Activated T-cell treated with anti-CD3 and anti-CD28 coated beads for 24 hours (primary cell): ENCODE data around the gene VWA5B2.
A peak's percentile ranks its signal among the peaks of the same experiment; 100 is the strongest.
"Not testable (repeated sequence)": the region's sequence is repeated elsewhere in the genome, so short reads cannot be mapped to it uniquely, and the experiment has no call there.

Experiments
- DNase-seq: peaks from one replicate; pipeline ENCODE4 v3.0.0-alpha.2; 2020; ENCODE audit warnings: low read depth

VWA5B2 gene

DNA sequence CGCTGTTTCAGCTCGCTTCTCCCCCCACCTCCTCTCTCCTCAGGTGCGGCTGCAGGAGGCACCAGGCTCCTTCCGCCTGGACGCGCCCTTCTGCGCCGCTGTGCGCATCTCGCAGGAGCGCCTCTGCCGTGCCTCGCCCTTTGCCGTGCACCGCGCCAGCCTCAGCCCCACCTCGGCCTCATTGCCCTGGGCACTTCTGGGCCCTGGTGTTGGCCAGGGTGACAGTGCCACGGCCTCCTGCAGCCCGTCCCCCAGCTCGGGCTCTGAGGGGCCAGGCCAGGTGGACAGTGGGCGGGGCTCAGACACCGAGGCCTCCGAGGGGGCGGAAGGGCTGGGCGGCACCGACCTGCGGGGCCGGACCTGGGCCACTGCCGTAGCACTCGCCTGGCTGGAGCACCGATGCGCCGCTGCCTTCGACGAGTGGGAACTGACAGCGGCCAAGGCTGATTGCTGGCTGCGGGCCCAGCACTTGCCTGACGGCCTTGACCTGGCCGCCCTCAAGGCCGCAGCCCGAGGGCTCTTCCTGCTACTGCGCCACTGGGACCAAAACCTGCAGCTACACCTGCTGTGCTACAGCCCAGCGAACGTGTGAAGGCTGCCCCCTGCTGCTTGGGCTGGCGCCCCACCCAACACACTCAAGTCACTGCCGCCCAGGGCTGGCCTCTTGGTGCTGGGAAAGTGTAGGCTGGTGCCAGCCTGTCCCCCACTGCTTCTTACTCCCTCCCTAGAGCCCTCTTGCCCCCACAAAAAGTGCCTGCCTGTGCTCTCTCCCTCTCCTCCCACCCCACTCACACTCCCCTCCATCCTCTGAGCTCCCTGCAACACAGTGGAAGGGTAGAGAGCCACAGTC, 12.3 kb downstream of the VWA5B2 start:
- DNase-seq = no peak

DNA sequence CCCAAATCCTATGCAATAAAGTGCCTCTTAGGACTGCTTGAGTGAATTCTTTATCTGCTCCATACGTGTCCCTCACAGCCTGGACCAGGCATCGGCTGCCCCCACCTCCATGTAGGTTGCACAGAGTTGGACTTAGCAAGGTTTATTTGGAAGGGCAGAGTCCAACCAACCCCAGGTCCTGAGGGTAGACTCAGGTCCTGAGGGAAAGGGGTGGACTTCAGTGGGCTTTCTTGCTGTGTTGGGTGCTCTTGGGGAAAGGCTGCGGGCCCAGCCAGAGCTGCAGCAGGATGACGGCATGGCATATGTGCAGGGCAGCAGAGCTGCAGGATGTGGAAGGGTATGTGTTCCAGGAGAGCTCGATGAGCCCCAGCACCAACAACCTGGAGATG, 12.9 kb downstream of the VWA5B2 start:
- DNase-seq = no peak

GRCh38 chr3:184248454-184249411, 19.3 kb downstream of the VWA5B2 start, which contains the start of gene ALG3:
ALG3 (minus strand) TSS chr3:184248962; CDS start chr3:184248940, 22 bp downstream.
- peak; percentile 82 for DNase-seq

DNA sequence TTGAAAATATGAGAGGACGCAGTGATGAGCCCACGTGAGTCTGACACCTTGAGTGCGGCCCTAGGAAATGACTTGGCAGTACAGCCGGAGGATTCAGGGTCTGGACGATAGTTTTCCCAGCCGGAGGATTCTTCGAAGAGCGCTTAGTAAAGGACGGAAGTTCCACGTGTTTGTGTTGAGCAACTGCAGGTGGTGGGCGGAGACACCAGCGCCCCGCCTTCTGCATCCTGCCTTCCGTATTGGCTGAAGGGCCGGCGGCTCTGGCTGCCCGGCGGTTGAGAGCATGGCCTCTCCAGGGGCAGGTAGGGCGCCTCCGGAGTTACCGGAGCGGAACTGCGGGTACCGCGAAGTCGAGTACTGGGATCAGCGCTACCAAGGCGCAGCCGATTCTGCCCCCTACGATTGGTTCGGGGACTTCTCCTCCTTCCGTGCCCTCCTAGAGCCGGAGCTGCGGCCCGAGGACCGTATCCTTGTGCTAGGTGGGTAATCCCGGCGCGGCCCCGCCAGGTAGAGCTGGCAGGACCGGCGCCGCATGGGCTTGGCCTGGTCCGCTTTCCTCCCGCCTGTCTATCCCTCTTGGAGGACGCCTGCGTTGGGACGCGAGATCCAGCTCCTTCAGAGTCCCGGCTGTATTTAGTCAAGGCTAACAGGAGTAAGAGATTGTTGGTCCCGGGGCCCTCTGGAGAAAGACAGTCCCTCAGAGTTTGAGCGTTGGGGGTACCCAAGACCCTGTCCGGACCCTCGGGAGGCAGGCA, 20.2 kb downstream of the VWA5B2 start, which contains the start of gene EEF1AKMT4:
TSS of gene EEF1AKMT4 (plus strand) at position 261 of the 755 bp plus-strand sequence. CDS start at position 284, 23 bp downstream.
- peak; percentile 95 for DNase-seq

- DNase-seq = peak; percentile 86
Observed at GRCh38 chr3:184250167-184250828, 20.9 kb downstream of the VWA5B2 start.

GRCh38 chr3:184255291-184256039, 26.1 kb downstream of the VWA5B2 start:
- DNase-seq = peak; percentile 24

- no peak for DNase-seq
Observed at GRCh38 chr3:184257083-184257915, 27.9 kb downstream of the VWA5B2 start.

DNA sequence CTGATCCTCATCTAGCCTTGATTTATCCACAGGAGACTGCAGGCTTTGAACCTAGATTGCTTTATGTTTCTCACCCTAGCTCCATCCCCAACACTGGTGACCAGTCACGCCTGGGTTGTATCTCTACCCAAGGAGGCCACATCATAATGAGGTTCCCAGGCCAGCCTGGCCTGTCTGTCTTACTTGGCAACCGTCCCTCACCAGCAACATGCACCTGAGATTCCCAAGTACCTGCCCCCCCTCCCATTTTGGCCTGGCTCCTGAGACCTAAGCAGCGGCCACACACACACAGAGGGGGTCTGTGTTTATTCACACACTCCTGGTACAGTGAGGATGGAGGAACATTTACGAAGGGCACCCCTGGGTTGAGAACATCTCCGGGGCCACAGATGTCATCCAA, 29.5 kb downstream of the VWA5B2 start:
- no peak for DNase-seq

DNA sequence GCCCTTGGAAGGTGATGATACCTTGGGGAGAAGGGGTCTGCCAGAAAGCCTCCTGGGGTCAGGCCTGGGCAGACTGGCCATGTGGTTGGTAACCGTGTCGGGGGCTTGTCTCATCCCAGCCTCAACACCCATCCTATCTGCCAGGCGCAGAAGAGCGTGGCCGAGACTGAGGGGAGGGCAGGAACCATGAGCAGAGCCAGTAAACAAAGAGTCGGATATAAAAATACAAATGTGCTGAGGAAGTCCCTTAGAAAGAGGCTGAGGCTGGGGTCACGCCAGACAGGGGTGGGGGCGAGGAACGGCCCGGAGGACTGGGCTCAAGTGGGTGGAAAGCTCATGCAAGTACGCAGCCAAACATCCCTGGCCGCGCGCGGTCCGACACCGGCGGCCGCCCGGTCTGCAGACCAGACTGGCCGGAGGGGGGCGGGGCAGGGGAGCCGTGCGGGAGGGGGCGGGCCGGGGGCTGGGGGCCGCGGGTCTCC, 30.1 kb downstream of the VWA5B2 start:
- DNase-seq = no peak

GRCh38 chr3:184259878-184260723, 30.7 kb downstream of the VWA5B2 start:
- no peak for DNase-seq

DNA sequence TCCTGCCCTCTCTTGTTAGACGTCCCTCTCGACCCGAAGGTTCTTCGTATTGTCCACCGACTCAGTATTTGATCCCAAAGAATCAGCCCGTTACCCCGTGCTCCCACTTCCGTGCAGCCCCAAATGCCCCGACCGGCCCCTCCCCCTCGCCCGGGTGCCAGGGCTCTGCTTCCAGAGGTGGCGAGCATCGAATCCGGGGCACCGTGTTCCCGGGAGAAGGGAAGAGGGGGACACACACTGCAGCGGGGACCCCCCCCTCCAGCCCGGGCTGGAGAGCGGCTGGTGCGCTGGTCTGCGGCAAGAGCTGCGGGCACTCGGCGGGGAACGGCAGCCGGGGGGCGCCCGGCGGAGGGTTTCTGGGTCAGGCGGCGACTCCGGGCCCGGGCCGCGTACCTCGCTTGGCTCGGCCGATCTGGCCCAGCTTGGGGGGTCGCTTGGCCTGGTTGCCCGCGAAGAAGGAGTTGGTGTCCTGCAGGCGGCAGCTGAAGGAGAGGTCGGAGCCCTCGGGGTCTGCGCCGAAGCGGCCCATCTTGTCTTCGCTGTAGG, 31.4 kb downstream of the VWA5B2 start:
- no peak for DNase-seq

DNA sequence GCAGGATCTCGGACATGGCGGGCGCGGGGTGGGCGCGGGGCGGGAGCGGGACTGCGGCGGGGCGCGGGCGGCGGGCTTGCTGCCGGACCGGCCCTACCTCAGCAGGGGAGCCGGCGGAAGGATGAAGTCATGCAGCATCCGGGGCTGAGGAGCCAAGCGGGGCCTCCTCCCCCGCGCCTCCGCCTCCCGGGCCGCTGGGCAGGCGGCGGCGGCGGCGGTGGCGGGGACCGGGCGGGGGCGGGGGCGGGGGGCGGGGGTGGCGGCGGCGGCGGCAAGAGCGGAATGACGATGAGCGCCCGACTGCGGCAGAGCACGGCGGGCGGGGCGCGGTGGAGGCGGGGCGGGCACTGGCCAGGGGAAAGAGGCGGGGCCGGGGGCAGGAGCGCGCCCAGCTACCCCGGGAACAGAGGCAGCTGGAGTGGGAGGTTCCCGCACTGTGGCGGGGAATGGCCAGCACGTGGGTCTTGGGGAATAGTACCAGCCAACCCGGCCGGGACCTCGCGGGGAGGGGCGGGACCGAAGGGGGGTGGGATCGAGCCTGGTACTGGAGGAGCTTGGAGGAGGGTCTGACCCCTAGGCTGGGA, 32.0 kb downstream of the VWA5B2 start, which contains the start of gene CAMK2N2:
TSS of gene CAMK2N2 (minus strand) at position 284 of the 584 bp plus-strand sequence. CDS start at position 16, 268 bp downstream.
- peak; percentile 28 for DNase-seq

DNA sequence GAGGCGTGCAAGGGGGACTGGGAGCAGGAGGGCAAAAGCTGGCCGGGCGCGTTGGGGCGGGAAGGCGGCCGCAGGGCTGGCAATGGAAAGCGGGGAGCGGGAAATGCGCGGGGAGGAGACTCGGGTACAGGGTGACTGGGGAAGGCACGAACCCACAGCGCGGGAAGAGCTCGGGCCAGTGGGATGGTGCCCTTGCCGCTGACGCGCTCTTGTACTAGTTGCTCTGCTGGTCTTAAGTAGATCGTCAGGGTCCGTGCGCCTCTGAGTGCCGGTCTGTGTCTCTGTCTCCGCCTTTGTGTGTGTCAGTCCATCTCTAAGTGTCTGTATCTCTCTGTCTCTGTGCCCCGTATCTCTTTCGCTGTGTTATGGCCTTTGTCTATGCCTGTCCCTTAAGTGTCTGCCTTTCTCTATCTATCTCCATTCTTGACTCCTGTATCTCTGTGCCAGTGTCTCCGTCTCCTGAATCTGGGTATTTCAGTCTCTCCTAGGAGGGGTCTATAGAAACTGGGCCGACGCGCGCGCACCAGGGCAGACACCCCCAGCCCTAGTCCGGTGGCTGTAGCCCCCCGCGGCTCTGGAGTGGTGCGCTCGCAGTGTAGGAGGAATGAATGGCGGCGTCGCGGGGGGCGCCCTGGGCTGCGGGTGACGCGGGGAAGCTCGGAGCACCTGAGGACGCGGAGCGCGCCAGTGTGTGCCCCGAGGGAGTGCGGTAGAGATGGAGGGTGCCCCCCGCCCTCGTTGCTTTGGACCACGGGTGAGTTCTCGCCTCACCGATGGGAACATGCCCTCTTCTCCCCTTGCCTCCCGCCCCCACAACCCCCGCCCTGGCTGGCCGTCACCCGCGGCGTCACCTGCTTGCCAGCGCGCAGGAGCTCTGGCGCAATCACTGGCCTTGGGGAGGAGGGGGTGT, 32.7 kb downstream of the VWA5B2 start:
- no peak for DNase-seq

- no peak for DNase-seq
Observed at GRCh38 chr3:184262764-184263179, 33.4 kb downstream of the VWA5B2 start.

DNA sequence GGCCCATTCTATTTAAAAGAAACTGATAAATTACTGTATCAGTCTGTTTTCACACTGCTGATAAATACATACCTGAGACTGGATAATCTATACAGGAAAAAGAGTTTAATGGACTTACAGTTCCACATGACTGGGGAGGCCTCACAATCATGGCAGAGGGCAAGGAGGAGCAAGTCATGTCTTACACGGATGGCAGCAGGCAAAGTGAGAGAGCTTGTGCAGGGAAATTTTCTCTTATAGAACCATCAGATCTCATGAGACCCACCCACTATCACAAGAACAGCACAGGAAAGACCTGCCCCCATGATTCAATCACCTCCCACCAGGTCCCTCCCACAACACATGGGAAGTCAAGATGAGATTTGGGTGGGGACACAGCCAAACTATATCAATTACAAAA, 37.9 kb downstream of the VWA5B2 start:
- not testable (repeated sequence) for DNase-seq

- no peak for DNase-seq
Observed at GRCh38 chr3:184272269-184272668, 42.9 kb downstream of the VWA5B2 start.

DNA sequence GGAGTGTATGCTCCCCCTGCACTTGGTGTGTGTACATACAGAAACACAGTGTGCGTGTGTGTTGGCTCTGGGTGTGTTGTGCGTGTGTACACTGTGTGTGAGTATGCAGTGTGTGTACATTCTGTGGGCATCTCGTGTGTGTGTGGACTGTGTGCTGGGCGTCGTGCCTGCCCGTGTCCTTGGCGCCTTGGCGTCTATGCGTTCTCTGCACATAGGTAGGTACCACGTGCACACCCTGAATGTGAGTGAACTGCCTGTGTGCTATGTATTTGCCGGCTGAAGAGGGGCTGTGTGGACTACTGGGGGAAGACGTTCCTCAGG, 46.0 kb downstream of the VWA5B2 start:
- no peak for DNase-seq
